ENCODE results near the gene INSM1. TPM values are rescaled to one million over a fixed set of nuclear protein-coding genes. Genes with fewer than 3 reads are reported as not detected.
"Not testable (repeated sequence)": the region's sequence is repeated elsewhere in the genome, so short reads cannot be mapped to it uniquely, and the experiment has no call there.

INSM1 gene
- total RNA-seq, 2 experiments from 2014 or later: not detected

GRCh38 chr20:20343932-20344331, 24.0 kb upstream of the INSM1 start:
- H3K4me1 Mint-ChIP-seq (ENCODE audit: low read depth): no peaks in the 10 kb centered on the region
- H3K27ac ChIP-seq (ENCODE audit: low read depth in 1 of 2, low read length in 2 of 2): no peak overlapping the region
- H3K36me3 Mint-ChIP-seq (ENCODE audit: low read depth): no peaks in the 10 kb centered on the region
- intact Hi-C loops (cut with DNase I, micrococcal nuclease): no loop called here
- H3K9me3 ChIP-seq (ENCODE audit: control insufficient read depth in 1 of 2, insufficient read depth in 1 of 2, low read length in 2 of 2): peaks cover 0 to 4% of the 10 kb centered on the region in 2 experiments
- H3K27me3 ChIP-seq (ENCODE audit: control insufficient read depth in 1 of 2, insufficient read depth in 2 of 2, low read length in 2 of 2): peaks cover 0 to 4% of the 10 kb centered on the region in 2 experiments
- ChIA-PET CTCF (no interaction called here), POLR2A (no interaction called here)
- no peak overlapping the region for H3K4me3 Mint-ChIP-seq
- DNase-seq (no peak), ATAC-seq (ENCODE audit: poor library complexity) (no peak)
- H3K27me3 Mint-ChIP-seq: peaks cover 23% of the 10 kb centered on the region
- no peaks in the 10 kb centered on the region for H3K9me3 Mint-ChIP-seq
- H3K4me3 ChIP-seq (ENCODE audit: low read length): no peak overlapping the region
- H3K4me1 ChIP-seq (ENCODE audit: insufficient read depth, low read length): no peaks in the 10 kb centered on the region
- H3K36me3 ChIP-seq (ENCODE audit: insufficient read depth, low read length): no peaks in the 10 kb centered on the region
- no peak overlapping the region for H3K27ac Mint-ChIP-seq
- TF ChIP-seq, protein P1, sequence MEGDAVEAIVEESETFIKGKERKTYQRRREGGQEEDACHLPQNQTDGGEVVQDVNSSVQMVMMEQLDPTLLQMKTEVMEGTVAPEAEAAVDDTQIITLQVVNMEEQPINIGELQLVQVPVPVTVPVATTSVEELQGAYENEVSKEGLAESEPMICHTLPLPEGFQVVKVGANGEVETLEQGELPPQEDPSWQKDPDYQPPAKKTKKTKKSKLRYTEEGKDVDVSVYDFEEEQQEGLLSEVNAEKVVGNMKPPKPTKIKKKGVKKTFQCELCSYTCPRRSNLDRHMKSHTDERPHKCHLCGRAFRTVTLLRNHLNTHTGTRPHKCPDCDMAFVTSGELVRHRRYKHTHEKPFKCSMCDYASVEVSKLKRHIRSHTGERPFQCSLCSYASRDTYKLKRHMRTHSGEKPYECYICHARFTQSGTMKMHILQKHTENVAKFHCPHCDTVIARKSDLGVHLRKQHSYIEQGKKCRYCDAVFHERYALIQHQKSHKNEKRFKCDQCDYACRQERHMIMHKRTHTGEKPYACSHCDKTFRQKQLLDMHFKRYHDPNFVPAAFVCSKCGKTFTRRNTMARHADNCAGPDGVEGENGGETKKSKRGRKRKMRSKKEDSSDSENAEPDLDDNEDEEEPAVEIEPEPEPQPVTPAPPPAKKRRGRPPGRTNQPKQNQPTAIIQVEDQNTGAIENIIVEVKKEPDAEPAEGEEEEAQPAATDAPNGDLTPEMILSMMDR (IDR thresholded peaks at IDR 0.05): no peak

DNA sequence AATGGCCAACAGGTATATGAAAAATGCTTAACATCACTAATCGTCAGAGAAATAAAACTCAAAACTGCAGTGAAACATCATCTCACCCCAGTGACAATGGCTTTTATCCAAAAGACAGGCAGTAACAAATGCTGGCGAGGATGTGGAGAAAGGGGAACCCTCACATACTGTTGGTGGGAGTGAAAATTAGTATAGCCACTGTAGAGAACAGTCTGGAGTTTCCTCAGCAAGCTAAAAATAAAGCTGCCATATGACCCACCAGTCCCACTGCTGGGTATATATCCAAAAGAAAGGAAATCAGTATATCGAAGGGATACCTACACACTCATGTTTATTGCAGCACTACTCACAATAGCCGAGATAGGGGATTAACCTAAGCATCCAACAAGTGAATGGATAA, 23.4 kb upstream of the INSM1 start:
- CTCF ChIA-PET: no interaction called here
- no peaks in the 10 kb centered on the region for H3K4me1 Mint-ChIP-seq (ENCODE audit: low read depth)
- Histone ChIP-seq H3K4me3 (ENCODE audit: low read length) (no peak overlapping the region), H3K27ac (ENCODE audit: low read depth in 1 of 2, low read length in 2 of 2) (no peak overlapping the region), H3K27me3 (ENCODE audit: control insufficient read depth in 1 of 2, insufficient read depth in 2 of 2, low read length in 2 of 2) (peaks cover 0 to 4% of the 10 kb centered on the region in 2 experiments), H3K4me1 (ENCODE audit: insufficient read depth, low read length) (no peaks in the 10 kb centered on the region), H3K36me3 (ENCODE audit: insufficient read depth, low read length) (no peaks in the 10 kb centered on the region), H3K9me3 (ENCODE audit: control insufficient read depth in 1 of 2, insufficient read depth in 1 of 2, low read length in 2 of 2) (peaks cover 0 to 4% of the 10 kb centered on the region in 2 experiments)
- DNase-seq (no peak), ATAC-seq (ENCODE audit: poor library complexity) (no peak)
- H3K4me3 Mint-ChIP-seq: no peak overlapping the region
- TF ChIP-seq, protein P1 (IDR thresholded peaks at IDR 0.05): no peak
- no peak overlapping the region for H3K27ac Mint-ChIP-seq
- intact Hi-C loops (cut with DNase I, micrococcal nuclease): no loop called here
- no peaks in the 10 kb centered on the region for H3K36me3 Mint-ChIP-seq (ENCODE audit: low read depth)
- peaks cover 27% of the 10 kb centered on the region for H3K27me3 Mint-ChIP-seq
- POLR2A ChIA-PET: no interaction called here
- no peaks in the 10 kb centered on the region for H3K9me3 Mint-ChIP-seq

GRCh38 chr20:20353576-20353975, 14.3 kb upstream of the INSM1 start:
- no peak overlapping the region for H3K27ac Mint-ChIP-seq
- peaks cover 4% of the 10 kb centered on the region for H3K9me3 Mint-ChIP-seq
- H3K27ac ChIP-seq (ENCODE audit: low read depth in 1 of 2, low read length in 2 of 2): no peak overlapping the region
- TF ChIP-seq, protein P1 (IDR thresholded peaks at IDR 0.05): no peak
- POLR2A ChIA-PET: no interaction called here
- H3K27me3 Mint-ChIP-seq: peaks cover 55% of the 10 kb centered on the region
- DNase-seq (no peak), ATAC-seq (ENCODE audit: poor library complexity) (no peak)
- H3K36me3 ChIP-seq (ENCODE audit: insufficient read depth, low read length): no peaks in the 10 kb centered on the region
- H3K9me3 ChIP-seq (ENCODE audit: control insufficient read depth in 1 of 2, insufficient read depth in 1 of 2, low read length in 2 of 2): no peaks in the 10 kb centered on the region
- H3K36me3 Mint-ChIP-seq (ENCODE audit: low read depth): no peaks in the 10 kb centered on the region
- H3K4me1 ChIP-seq (ENCODE audit: insufficient read depth, low read length): no peaks in the 10 kb centered on the region
- no peaks in the 10 kb centered on the region for H3K4me1 Mint-ChIP-seq (ENCODE audit: low read depth)
- no peak overlapping the region for H3K4me3 Mint-ChIP-seq
- H3K27me3 ChIP-seq (ENCODE audit: control insufficient read depth in 1 of 2, insufficient read depth in 2 of 2, low read length in 2 of 2): peaks cover 0 to 10% of the 10 kb centered on the region in 2 experiments
- CTCF ChIA-PET: no interaction called here
- no peak overlapping the region for H3K4me3 ChIP-seq (ENCODE audit: low read length)
- intact Hi-C loops (cut with DNase I, micrococcal nuclease): no loop called here

DNA sequence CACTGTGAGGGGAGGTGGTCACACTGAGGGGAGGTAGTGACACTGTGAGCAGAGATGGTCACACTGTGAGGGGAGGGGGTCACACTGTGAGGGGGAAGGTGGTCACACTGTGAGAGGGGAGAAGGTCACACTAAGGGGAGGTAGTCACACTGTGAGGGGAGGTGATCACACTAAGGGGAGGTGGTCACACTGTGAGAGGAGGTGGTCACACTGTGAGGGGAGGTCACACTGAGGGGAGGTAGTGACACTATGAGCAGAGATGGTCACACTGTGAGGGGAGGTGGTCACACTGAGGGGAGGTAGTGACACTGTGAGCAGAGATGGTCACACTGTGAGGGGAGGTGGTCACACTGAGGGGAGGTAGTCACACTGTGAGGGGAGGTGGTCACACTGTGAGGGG, 12.4 kb upstream of the INSM1 start:
- H3K4me3 Mint-ChIP-seq; H3K27ac Mint-ChIP-seq; ATAC-seq (ENCODE audit: poor library complexity); H3K9me3 Mint-ChIP-seq; DNase-seq; H3K27ac ChIP-seq (ENCODE audit: low read depth in 1 of 2, low read length in 2 of 2); H3K36me3 Mint-ChIP-seq (ENCODE audit: low read depth); intact Hi-C loops (cut with DNase I, micrococcal nuclease); CTCF ChIA-PET; H3K4me3 ChIP-seq (ENCODE audit: low read length); H3K9me3 ChIP-seq (ENCODE audit: control insufficient read depth in 1 of 2, insufficient read depth in 1 of 2, low read length in 2 of 2); H3K4me1 ChIP-seq (ENCODE audit: insufficient read depth, low read length); POLR2A ChIA-PET; H3K36me3 ChIP-seq (ENCODE audit: insufficient read depth, low read length): not testable (repeated sequence)
- H3K27me3 ChIP-seq (ENCODE audit: control insufficient read depth in 1 of 2, insufficient read depth in 2 of 2, low read length in 2 of 2): peaks cover 0 to 11% of the 10 kb centered on the region in 2 experiments
- H3K27me3 Mint-ChIP-seq: peaks cover 55% of the 10 kb centered on the region
- H3K4me1 Mint-ChIP-seq (ENCODE audit: low read depth): peaks cover 11% of the 10 kb centered on the region
